Uterus (tissue), 4 donors: Measurements from ENCODE around the gene EID3. TPM values are rescaled to one million over a fixed set of nuclear protein-coding genes. Genes with fewer than 3 reads are reported as not detected.
"Not testable (repeated sequence)": the region's sequence is repeated elsewhere in the genome, so short reads cannot be mapped to it uniquely, and the experiment has no call there.

Experiments
- DNase-seq, 2 donors: peaks; one replicate each; pipeline ENCODE4 v3.0.0-alpha.2; 2019 to 2020
- H3K27ac ChIP-seq, 2 donors: fragments of 200-600 bp; sonication (generic); 1 replicate in 1 of 2; 2 replicates in 1 of 2; pipeline ENCODE4 v1.5.1; 2016 to 2018
- H3K27me3 ChIP-seq, 2 donors: fragments of 200-600 bp; sonication (generic); one replicate each; pipeline ENCODE4 v1.5.1; 2018 to 2019; ENCODE audit warnings: control low read depth in 1 of 2
- H3K36me3 ChIP-seq, 2 donors: fragments of 200-600 bp; sonication (generic); one replicate each; pipeline ENCODE4 v1.5.1; 2019; ENCODE audit warnings: control low read depth in 1 of 2
- H3K4me1 ChIP-seq, 2 donors: fragments of 200-600 bp; sonication (generic); one replicate each; pipeline ENCODE4 v1.5.1; 2018 to 2019; ENCODE audit warnings: control low read depth in 1 of 2
- H3K4me3 ChIP-seq, 2 donors: fragments of 200-600 bp; sonication (generic); 1 replicate in 1 of 2; 2 replicates in 1 of 2; pipeline ENCODE4 v1.5.1; 2018 to 2019; ENCODE audit warnings: mild to moderate bottlenecking in 1 of 2
- H3K9me3 ChIP-seq, 2 donors: fragments of 200-600 bp; sonication (generic); one replicate each; pipeline ENCODE4 v1.5.1; 2019; ENCODE audit warnings: control low read depth in 1 of 2
- POLR2A ChIP-seq, 2 donors: fragments of 450-650 bp; IDR thresholded peaks; one replicate each; pipeline ENCODE4 v1.6.1; 2016; ENCODE audit warnings: antibody characterized with exemption in 2 of 2, mild to moderate bottlenecking in 1 of 2, moderate library complexity in 1 of 2
- intact Hi-C: fragments of 100-400 bp; cut with DNase I; formaldehyde crosslinking; loops from one replicate; pipeline ENCODE4 v1.15.1; 2023; ENCODE audit warnings: low total_unique reads
- total RNA-seq, 4 donors: library from RNA; depleted of rRNA in 3 of 4; stranded (reverse); fragments of >200 nt in 3 of 4; gene quantifications; one replicate each; pipeline versions ENCODE4 v1.1.0 to v1.2.4, GENCODE V29; 2014 to 2023
- TF ChIP-seq, protein P1 (sequence below), 4 experiments: fragments of 200-600 bp in 2 of 4; fragments of 450-650 bp in 2 of 4; sonication (generic) in 2 of 4; IDR thresholded peaks; one replicate each; pipeline ENCODE4 v1.5.1; 2016 to 2019; ENCODE audit warnings: antibody characterized with exemption in 4 of 4, mild to moderate bottlenecking in 2 of 4, moderate library complexity in 1 of 4
- donor health status: DM: yes; HTN: yes; CAD: no.

EID3 gene
- total RNA-seq, 4 donors from 2014 or later = 3.8 to 12.0 (median 10.1) TPM

- Histone ChIP-seq H3K4me3 (no peak overlapping the region), H3K9me3 (no peaks in the 10 kb centered on the region), H3K4me1 (no peaks in the 10 kb centered on the region), H3K27me3 (no peaks in the 10 kb centered on the region), H3K36me3 (no peaks in the 10 kb centered on the region), H3K27ac (no peak overlapping the region)
- TF ChIP-seq, protein P1, sequence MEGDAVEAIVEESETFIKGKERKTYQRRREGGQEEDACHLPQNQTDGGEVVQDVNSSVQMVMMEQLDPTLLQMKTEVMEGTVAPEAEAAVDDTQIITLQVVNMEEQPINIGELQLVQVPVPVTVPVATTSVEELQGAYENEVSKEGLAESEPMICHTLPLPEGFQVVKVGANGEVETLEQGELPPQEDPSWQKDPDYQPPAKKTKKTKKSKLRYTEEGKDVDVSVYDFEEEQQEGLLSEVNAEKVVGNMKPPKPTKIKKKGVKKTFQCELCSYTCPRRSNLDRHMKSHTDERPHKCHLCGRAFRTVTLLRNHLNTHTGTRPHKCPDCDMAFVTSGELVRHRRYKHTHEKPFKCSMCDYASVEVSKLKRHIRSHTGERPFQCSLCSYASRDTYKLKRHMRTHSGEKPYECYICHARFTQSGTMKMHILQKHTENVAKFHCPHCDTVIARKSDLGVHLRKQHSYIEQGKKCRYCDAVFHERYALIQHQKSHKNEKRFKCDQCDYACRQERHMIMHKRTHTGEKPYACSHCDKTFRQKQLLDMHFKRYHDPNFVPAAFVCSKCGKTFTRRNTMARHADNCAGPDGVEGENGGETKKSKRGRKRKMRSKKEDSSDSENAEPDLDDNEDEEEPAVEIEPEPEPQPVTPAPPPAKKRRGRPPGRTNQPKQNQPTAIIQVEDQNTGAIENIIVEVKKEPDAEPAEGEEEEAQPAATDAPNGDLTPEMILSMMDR (IDR thresholded peaks at IDR 0.05) = no peak
- TF ChIP-seq POLR2A (IDR thresholded peaks at IDR 0.05) = no peak
- DNase-seq = no peak
- intact Hi-C loops = no loop called here
Measured at GRCh38 chr12:104263580-104264358, 39.8 kb upstream of the EID3 start.

DNA sequence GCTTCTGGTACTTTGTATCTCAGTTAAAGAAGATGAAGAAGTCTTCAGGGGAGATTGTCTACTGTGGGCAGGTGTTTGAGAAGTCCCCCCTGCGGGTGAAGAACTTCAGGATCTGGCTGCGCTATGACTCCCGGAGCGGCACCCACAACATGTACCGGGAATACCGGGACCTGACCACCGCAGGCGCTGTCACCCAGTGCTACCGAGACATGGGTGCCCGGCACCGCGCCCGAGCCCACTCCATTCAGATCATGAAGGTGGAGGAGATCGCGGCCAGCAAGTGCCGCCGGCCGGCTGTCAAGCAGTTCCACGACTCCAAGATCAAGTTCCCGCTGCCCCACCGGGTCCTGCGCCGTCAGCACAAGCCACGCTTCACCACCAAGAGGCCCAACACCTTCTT is 38.1 kb upstream of the EID3 start:
- H3K36me3 ChIP-seq, H3K27ac ChIP-seq, H3K4me3 ChIP-seq, H3K9me3 ChIP-seq, DNase-seq, H3K27me3 ChIP-seq, intact Hi-C loops, H3K4me1 ChIP-seq: not testable (repeated sequence)

DNA sequence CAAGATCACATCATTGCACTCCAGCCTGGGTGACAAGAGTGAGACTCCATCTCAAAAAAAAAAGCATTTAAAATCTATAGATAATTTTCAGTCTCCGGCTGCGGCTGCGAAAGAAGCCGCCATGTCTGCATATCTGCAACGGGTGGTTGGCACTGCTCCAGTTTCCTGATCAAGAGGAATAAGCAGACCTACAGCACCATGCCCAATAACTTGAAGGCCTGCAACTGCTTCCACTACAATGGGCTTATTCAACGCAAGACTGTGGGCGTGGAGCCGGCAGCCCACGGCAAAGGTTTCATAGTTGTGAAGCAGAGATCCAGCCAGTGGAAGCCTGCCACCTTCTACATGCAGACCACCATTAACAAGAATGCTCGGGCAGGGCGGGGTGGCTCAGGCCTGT is 30.6 kb upstream of the EID3 start:
- Histone ChIP-seq H3K4me3 (no peak overlapping the region), H3K36me3 (no peaks in the 10 kb centered on the region), H3K9me3 (no peaks in the 10 kb centered on the region), H3K27me3 (no peaks in the 10 kb centered on the region), H3K4me1 (no peaks in the 10 kb centered on the region), H3K27ac (no peak overlapping the region)
- intact Hi-C loops = no loop called here
- no peak for TF ChIP-seq POLR2A (IDR thresholded peaks at IDR 0.05)
- TF ChIP-seq, protein P1 (IDR thresholded peaks at IDR 0.05) = no peak
- no peak for DNase-seq

DNA sequence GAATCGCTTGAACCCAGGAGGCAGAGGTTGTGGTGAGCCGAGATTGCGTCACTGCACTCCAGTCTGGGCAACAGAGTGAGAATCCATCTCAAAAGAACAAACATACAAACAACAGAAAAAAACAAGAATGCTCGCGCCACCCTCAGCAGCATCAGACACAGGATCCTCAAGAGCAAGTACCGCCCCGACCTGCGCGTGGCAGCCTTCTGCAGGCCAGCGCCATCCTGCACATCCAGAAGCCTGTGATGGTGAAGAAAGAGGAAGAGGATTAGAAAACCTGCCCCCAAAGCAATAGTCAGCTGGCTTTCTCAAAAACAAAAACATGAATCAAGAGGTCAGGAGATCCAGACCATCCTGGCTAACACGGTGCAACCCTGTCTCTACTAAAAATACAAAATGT is 30.0 kb upstream of the EID3 start:
- no peak for DNase-seq
- no peaks in the 10 kb centered on the region for H3K9me3 ChIP-seq
- no peak overlapping the region for H3K4me3 ChIP-seq
- H3K27ac ChIP-seq = no peak overlapping the region
- intact Hi-C loops = no loop called here
- H3K36me3 ChIP-seq = no peaks in the 10 kb centered on the region
- no peaks in the 10 kb centered on the region for H3K4me1 ChIP-seq
- no peak for TF ChIP-seq POLR2A (IDR thresholded peaks at IDR 0.05)
- TF ChIP-seq, protein P1 (IDR thresholded peaks at IDR 0.05) = no peak
- no peaks in the 10 kb centered on the region for H3K27me3 ChIP-seq

DNA sequence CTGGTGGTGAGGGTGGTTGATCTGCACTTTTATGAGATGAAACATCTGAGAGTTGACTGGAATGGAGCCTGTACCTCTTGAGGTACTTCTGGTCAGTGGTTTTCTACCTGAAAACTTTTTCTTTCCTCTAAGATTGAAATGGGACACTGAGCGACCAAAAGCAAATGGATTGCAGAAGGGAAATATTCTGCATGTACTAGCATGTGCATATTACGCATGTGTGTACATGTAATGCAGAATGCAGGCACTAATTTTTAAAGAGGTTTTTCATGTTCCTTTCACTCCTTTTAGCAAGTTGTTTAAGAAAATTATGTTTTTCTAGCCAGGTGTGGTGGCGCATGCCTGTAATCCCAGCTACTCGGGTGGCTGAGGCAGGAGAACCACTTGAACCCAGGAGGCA is 28.7 kb upstream of the EID3 start:
- no peak for TF ChIP-seq POLR2A (IDR thresholded peaks at IDR 0.05)
- TF ChIP-seq, protein P1 (IDR thresholded peaks at IDR 0.05) = no peak
- no peak overlapping the region for H3K4me3 ChIP-seq
- H3K9me3 ChIP-seq = no peaks in the 10 kb centered on the region
- intact Hi-C loops = no loop called here
- H3K27me3 ChIP-seq = no peaks in the 10 kb centered on the region
- H3K27ac ChIP-seq = no peak overlapping the region
- no peak for DNase-seq
- no peaks in the 10 kb centered on the region for H3K4me1 ChIP-seq
- no peaks in the 10 kb centered on the region for H3K36me3 ChIP-seq
